ENCODE results near the gene PRDM12.

DNA sequence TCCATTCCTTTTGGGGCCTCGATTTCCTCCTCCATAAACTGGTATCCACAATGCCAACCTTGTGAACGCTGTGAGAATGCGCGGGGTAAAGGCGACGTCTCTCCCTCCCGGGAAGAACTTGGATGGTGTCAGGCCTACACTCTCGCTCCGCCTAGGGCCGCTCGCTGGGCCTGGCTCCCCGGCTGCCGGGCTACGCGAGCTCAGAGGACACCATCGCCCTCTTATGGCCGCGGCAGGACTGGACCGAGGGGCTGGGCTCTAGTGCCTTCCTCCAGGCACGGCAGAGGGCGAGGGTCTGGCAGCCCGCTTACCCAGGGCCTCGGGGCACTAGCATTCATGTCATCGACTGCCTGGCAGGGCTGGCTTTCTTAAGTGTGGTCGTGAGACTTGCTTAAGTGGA is 27.9 kb downstream of the PRDM12 start:
- TF ChIP-seq EZH2 (IDR thresholded peaks at IDR 0.05; ENCODE audit: borderline replicate concordance, low read depth, low read length, severe bottlenecking): no peak
- no peak for TF ChIP-seq CTCF (IDR thresholded peaks at IDR 0.05; ENCODE audit: borderline replicate concordance, extremely low read depth, low read length, poor library complexity, severe bottlenecking)

All from DND-41 (cell line).